IPS-15b (cell line): Measurements from ENCODE around the gene BABAM2.
"Not testable (repeated sequence)": the region's sequence is repeated elsewhere in the genome, so short reads cannot be mapped to it uniquely, and the experiment has no call there.

Source experiments
- H3K27me3 ChIP-seq: one replicate; pipeline ENCODE4 v1.6.1; 2013; ENCODE audit warnings: low read length; ENCODE audit not compliant: control insufficient read depth, insufficient read depth
- H3K36me3 ChIP-seq: one replicate; pipeline ENCODE4 v1.6.1; 2013; ENCODE audit warnings: low read length; ENCODE audit not compliant: control insufficient read depth, insufficient read depth
- H3K4me1 ChIP-seq: one replicate; pipeline ENCODE4 v1.6.1; 2013; ENCODE audit warnings: mild to moderate bottlenecking, low read length; ENCODE audit not compliant: control insufficient read depth, insufficient read depth
- H3K4me3 ChIP-seq: one replicate; pipeline ENCODE4 v1.5.1; 2013; ENCODE audit warnings: low read depth, low read length
- H3K9ac ChIP-seq: one replicate; pipeline ENCODE4 v1.6.1; 2013; ENCODE audit warnings: low read depth, mild to moderate bottlenecking, low read length
- H3K9me3 ChIP-seq: one replicate; pipeline ENCODE4 v1.6.1; 2013; ENCODE audit warnings: mild to moderate bottlenecking, low read length; ENCODE audit not compliant: control insufficient read depth, insufficient read depth

BABAM2 gene

GRCh38 chr2:27991146-27991545 is 100.6 kb downstream of the BABAM2 start:
- H3K27me3 ChIP-seq: no peaks in the 10 kb centered on the region
- no peak overlapping the region for H3K9ac ChIP-seq
- no peak overlapping the region for H3K4me3 ChIP-seq
- no peaks in the 10 kb centered on the region for H3K9me3 ChIP-seq
- no peaks in the 10 kb centered on the region for H3K36me3 ChIP-seq
- no peaks in the 10 kb centered on the region for H3K4me1 ChIP-seq

GRCh38 chr2:27992787-27993401 is 102.4 kb downstream of the BABAM2 start:
- H3K4me1 ChIP-seq: no peaks in the 10 kb centered on the region
- no peaks in the 10 kb centered on the region for H3K9me3 ChIP-seq
- H3K9ac ChIP-seq: no peak overlapping the region
- H3K27me3 ChIP-seq: no peaks in the 10 kb centered on the region
- H3K36me3 ChIP-seq: no peaks in the 10 kb centered on the region
- H3K4me3 ChIP-seq: no peak overlapping the region

- no peaks in the 10 kb centered on the region for H3K4me1 ChIP-seq
- no peaks in the 10 kb centered on the region for H3K27me3 ChIP-seq
- H3K9ac ChIP-seq: no peak overlapping the region
- H3K36me3 ChIP-seq: no peaks in the 10 kb centered on the region
- no peak overlapping the region for H3K4me3 ChIP-seq
- H3K9me3 ChIP-seq: no peaks in the 10 kb centered on the region
These were observed 102.9 kb downstream of the BABAM2 start for GRCh38 chr2:27993402-27993787.

GRCh38 chr2:27993950-27994728 is 103.6 kb downstream of the BABAM2 start:
- Histone ChIP-seq H3K27me3 (no peaks in the 10 kb centered on the region), H3K4me3 (no peak overlapping the region), H3K4me1 (no peaks in the 10 kb centered on the region), H3K36me3 (no peaks in the 10 kb centered on the region), H3K9ac (no peak overlapping the region), H3K9me3 (no peaks in the 10 kb centered on the region)

- Histone ChIP-seq H3K9me3 (no peaks in the 10 kb centered on the region), H3K36me3 (no peaks in the 10 kb centered on the region), H3K9ac (no peak overlapping the region), H3K4me1 (no peaks in the 10 kb centered on the region), H3K27me3 (no peaks in the 10 kb centered on the region), H3K4me3 (no peak overlapping the region)
These were observed 105.8 kb downstream of the BABAM2 start for GRCh38 chr2:27996156-27996922.

- Histone ChIP-seq H3K27me3 (no peaks in the 10 kb centered on the region), H3K9ac (no peak overlapping the region), H3K9me3 (no peaks in the 10 kb centered on the region), H3K4me3 (no peak overlapping the region), H3K4me1 (no peaks in the 10 kb centered on the region), H3K36me3 (no peaks in the 10 kb centered on the region)
These were observed 109.8 kb downstream of the BABAM2 start for GRCh38 chr2:28000287-28000686.

GRCh38 chr2:28002181-28002580 is 111.7 kb downstream of the BABAM2 start:
- no peak overlapping the region for H3K4me3 ChIP-seq
- H3K36me3 ChIP-seq: no peaks in the 10 kb centered on the region
- H3K9ac ChIP-seq: no peak overlapping the region
- no peaks in the 10 kb centered on the region for H3K4me1 ChIP-seq
- H3K9me3 ChIP-seq: no peaks in the 10 kb centered on the region
- H3K27me3 ChIP-seq: no peaks in the 10 kb centered on the region

- H3K9ac ChIP-seq: no peak overlapping the region
- no peak overlapping the region for H3K4me3 ChIP-seq
- no peaks in the 10 kb centered on the region for H3K9me3 ChIP-seq
- H3K27me3 ChIP-seq: no peaks in the 10 kb centered on the region
- H3K4me1 ChIP-seq: no peaks in the 10 kb centered on the region
- no peaks in the 10 kb centered on the region for H3K36me3 ChIP-seq
These were observed 113.6 kb downstream of the BABAM2 start for GRCh38 chr2:28004086-28004485.

- Histone ChIP-seq H3K9ac (no peak overlapping the region), H3K4me3 (no peak overlapping the region), H3K9me3 (no peaks in the 10 kb centered on the region), H3K27me3 (no peaks in the 10 kb centered on the region), H3K36me3 (no peaks in the 10 kb centered on the region), H3K4me1 (no peaks in the 10 kb centered on the region)
These were observed 119.2 kb downstream of the BABAM2 start for GRCh38 chr2:28009732-28010131.

- H3K27me3 ChIP-seq: no peaks in the 10 kb centered on the region
- no peak overlapping the region for H3K4me3 ChIP-seq
- no peak overlapping the region for H3K9ac ChIP-seq
- H3K9me3 ChIP-seq: no peaks in the 10 kb centered on the region
- H3K4me1 ChIP-seq: no peaks in the 10 kb centered on the region
- H3K36me3 ChIP-seq: no peaks in the 10 kb centered on the region
These were observed 120.8 kb downstream of the BABAM2 start for GRCh38 chr2:28011322-28011737.

GRCh38 chr2:28018474-28018873 is 127.9 kb downstream of the BABAM2 start:
- H3K27me3 ChIP-seq, H3K4me3 ChIP-seq, H3K4me1 ChIP-seq, H3K36me3 ChIP-seq, H3K9me3 ChIP-seq, H3K9ac ChIP-seq: not testable (repeated sequence)

- not testable (repeated sequence) for H3K9ac ChIP-seq, H3K27me3 ChIP-seq, H3K9me3 ChIP-seq, H3K4me3 ChIP-seq, H3K4me1 ChIP-seq, H3K36me3 ChIP-seq
These were observed 129.0 kb downstream of the BABAM2 start for GRCh38 chr2:28019521-28019920.
